Heart left ventricle (tissue), 13 donors: ENCODE results near the gene SPEG.

Experiments
- CTCF ChIP-seq, 12 donors: fragments of 200-600 bp; sonication (generic) in 4 of 12; IDR thresholded peaks; one replicate each; pipeline versions ENCODE4 v1.5.0 to v1.8.0; 2018 to 2022; ENCODE audit warnings: antibody characterized with exemption in 12 of 12, mild to moderate bottlenecking in 5 of 12
- POLR2A ChIP-seq, 2 donors: fragments of 450-650 bp; IDR thresholded peaks; one replicate each; pipeline ENCODE4 v1.6.1; 2017; ENCODE audit warnings: antibody characterized with exemption in 2 of 2, mild to moderate bottlenecking in 2 of 2, moderate library complexity in 2 of 2
- donor health status: ischemic (EF 13 %, LVEDD 7.1; RV severe dilation, severe dysfunction).
- donor health status: DM: no; HTN: yes; CAD: no.
- donor health status: DM: no; HTN: no; CAD: no.
- donor health status: ischemic (EF 25% LVEDD 6.9; RV normal size, moderate dysfunction).
- donor health status: ischemic (EF 25% LVEDD 5.7; RV mildly dilated, moderate dysfunction).
- donor health status: ischemic (EF 35%, LVEDD 5.7; RV mildly dilated, moderate dysfunction).
- donor health status: nonischemic (EF 11% LVEDD 7.7; RV severe dilation, severe dysfunction).
- donor health status: DM: yes; HTN: yes; CAD: no.
- donor health status: PGD.
- donor health status: ischemic (EF 29% LVEDD 5.4; RV normal size, mild dysfunction).
- donor health status: nonischemic (EF 23%, LVEDD 6.1; RV moderate dilation, normal function).

GRCh38 chr2:219527076-219527394 is 92.4 kb downstream of the SPEG start:
- no peak for TF ChIP-seq CTCF (IDR thresholded peaks at IDR 0.05)
- no peak for TF ChIP-seq POLR2A (IDR thresholded peaks at IDR 0.05)
